Activated naive CD4-positive, alpha-beta T cell treated with anti-CD3 and anti-CD28 coated beads, Interleukin-2, amount 50 U/mL, for 16 hours (primary cell): ENCODE results near the gene HEG1.
A peak's percentile ranks its signal among the peaks of the same experiment; 100 is the strongest.

Source experiments
- DNase-seq: peaks from one replicate; pipeline ENCODE4 v3.0.0-alpha.2; 2020

HEG1 gene

DNA sequence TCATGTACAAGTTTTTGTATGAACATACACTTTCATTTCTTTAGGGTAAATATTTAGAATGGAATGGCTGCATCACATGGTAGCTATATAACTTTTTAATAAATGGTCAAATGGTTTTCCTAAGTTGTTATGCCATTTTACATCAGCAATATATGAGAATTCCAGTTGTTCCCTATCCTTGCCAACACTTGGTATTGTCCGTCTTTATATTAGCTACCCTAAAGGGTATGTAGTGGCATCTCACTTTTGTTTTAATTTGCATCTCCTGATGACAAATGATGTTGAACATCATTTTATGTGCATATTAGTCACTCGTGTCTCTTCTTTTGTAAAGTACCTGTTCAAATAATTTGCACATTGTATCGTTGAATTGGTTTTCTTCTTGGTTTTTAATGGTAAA, 118.7 kb downstream of the HEG1 start:
- no peak for DNase-seq

- DNase-seq: no peak
These were observed 119.8 kb downstream of the HEG1 start for GRCh38 chr3:124935794-124936542.

DNA sequence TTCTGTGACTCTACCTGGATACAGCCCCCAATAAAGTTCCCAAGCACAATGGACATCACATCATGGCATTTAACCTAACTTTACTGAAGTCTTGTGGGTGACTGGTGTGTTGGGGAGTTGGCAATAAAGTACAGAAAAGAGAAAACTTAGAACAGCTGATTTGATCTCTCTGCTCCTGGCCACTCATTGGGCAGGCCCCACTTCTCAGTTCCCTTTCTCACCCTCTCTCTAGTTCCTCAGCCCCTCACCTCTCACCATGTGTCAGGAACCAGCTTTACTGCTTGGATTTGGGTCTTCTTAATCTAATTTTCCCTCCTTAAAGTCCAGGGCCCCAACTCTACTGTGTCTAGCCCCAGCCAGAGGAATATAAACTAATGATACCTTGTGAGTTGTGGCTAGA, 120.5 kb downstream of the HEG1 start:
- no peak for DNase-seq

GRCh38 chr3:124934577-124934976, 121.2 kb downstream of the HEG1 start, which contains the start of gene MUC13:
MUC13 (minus strand) TSS chr3:124934751; CDS start chr3:124934712, 39 bp downstream.
- no peak for DNase-seq

- peak; percentile 52 for DNase-seq
These were observed 127.2 kb downstream of the HEG1 start for GRCh38 chr3:124928333-124929202.

DNA sequence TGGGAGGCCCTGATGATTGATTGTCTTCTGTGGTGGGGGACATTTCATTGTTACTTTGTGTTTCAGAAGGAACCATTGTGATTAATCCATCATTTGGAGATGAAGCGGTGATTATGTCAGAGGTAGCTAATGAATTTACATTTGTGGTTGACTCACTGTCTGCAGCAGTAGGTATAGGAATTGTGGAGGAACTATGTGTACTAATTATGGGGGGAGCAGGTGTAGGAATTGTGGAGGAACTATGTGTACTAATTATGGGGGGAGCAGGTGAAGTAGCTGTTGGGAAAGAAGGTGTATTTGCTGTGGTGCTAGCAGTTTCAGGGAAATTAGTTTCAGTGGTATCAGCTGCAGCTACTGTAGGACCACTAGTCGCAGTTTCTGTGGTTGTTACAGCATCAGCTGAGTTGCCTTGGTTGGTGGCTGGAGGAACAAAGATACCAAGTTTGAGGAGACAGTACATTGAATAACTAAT, 128.2 kb downstream of the HEG1 start:
- no peak for DNase-seq

DNA sequence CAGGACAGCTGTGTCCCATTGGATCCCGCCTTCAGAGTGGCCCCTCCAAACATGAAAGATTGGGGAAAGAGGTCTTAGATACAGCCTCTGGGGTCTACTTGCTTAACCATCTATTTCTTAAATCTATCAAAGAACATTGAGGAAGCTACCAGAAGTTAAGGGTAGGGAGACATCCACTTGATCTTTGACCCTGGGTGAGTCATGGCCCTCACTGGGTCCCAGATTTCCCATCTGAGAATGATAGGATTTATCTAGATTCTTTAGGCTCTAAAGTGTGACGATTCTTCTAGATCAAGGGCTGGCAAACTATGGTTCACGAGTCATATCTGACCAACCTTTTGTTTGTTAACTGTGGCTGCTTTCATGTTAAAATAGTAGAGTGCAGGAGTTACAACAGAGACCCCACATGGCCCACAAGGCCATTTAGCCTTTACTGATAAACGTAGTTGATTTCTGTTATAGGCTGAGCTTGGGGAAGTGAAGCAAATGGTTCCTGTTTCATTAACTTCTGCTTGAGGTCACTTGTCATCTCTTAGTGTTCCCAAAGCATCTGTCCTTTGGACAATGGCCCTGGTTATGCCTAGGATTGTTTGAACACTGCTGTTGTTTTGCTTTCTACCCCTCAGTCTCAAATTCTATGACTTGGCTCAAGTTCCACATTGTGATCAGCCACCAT, 129.2 kb downstream of the HEG1 start:
- no peak for DNase-seq

- no peak for DNase-seq
These were observed 131.1 kb downstream of the HEG1 start for GRCh38 chr3:124924741-124925140.

DNA sequence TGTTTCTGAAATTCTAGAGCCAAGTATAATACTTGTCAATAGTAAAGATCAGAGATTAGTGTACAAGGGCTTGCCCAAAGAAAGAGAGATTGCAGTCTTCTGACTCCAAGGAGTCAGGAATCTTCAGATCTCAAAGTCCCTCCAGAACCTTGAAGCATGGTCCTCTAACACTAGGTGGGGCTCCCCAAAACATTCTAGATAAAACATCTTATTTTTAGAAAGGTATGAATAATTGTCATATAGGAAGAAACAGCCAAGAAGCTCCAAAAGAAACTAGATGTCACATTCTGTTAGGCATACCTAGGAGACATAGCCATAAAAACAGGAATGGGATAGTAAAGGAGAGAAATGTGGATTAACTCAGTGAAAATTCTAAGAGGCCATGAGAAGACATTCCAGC, 132.0 kb downstream of the HEG1 start:
- DNase-seq: no peak

- DNase-seq: no peak
These were observed 135.1 kb downstream of the HEG1 start for GRCh38 chr3:124920718-124921117.

GRCh38 chr3:124919756-124920155, 136.0 kb downstream of the HEG1 start:
- DNase-seq: no peak

- DNase-seq: no peak
These were observed 137.3 kb downstream of the HEG1 start for GRCh38 chr3:124918524-124918923.

GRCh38 chr3:124916837-124917409, 138.9 kb downstream of the HEG1 start:
- DNase-seq: no peak
